ENCODE data around the gene RYR3.

GRCh38 chr15:33375236-33375635 lies 64.5 kb downstream of the RYR3 start:
- TF ChIP-seq CTCF (conservative IDR thresholded peaks at IDR 0.05; ENCODE audit: low read depth, low read length) (no peak), EZH2 (IDR thresholded peaks at IDR 0.05; ENCODE audit: borderline replicate concordance, low read depth, low read length, poor library complexity, severe bottlenecking) (no peak)

Measured in A673 (cell line).